ENCODE measurements around the gene AGBL4. TPM values are rescaled to one million over a fixed set of nuclear protein-coding genes. Genes with fewer than 3 reads are reported as not detected.

The AGBL4 gene
- total RNA-seq, 1 donor from 2014 or later = not detected

DNA sequence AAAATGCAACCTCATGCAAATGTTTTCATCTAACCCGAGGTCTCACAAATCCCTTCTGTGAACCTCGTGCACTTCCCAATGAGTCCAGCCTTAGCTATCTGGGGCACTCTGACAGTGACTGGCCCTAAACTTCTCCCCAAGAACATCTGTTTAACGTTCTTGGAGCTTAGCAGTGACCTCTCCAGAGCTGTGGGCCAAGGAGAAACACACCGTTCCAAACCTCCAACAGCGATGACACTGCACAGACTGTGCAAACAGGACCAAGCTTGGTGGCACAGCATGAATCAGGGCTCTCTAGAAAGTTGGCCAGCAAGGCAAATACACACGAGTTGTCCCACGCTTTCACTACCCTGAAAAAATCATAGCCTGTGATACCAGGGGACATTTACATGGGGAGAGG lies 1262.9 kb downstream of the AGBL4 start:
- DNase-seq (ENCODE audit: low spot score in 2 of 2) = no peak
- H3K9me3 ChIP-seq = no peaks in the 10 kb centered on the region
- intact Hi-C loops (cut with DNase I) = no loop called here
- TF ChIP-seq, protein P1, sequence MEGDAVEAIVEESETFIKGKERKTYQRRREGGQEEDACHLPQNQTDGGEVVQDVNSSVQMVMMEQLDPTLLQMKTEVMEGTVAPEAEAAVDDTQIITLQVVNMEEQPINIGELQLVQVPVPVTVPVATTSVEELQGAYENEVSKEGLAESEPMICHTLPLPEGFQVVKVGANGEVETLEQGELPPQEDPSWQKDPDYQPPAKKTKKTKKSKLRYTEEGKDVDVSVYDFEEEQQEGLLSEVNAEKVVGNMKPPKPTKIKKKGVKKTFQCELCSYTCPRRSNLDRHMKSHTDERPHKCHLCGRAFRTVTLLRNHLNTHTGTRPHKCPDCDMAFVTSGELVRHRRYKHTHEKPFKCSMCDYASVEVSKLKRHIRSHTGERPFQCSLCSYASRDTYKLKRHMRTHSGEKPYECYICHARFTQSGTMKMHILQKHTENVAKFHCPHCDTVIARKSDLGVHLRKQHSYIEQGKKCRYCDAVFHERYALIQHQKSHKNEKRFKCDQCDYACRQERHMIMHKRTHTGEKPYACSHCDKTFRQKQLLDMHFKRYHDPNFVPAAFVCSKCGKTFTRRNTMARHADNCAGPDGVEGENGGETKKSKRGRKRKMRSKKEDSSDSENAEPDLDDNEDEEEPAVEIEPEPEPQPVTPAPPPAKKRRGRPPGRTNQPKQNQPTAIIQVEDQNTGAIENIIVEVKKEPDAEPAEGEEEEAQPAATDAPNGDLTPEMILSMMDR (IDR thresholded peaks at IDR 0.05) = no peak
- H3K27ac ChIP-seq = peak overlapping the region in 1 of 2 donors; percentile 18
- H3K36me3 ChIP-seq = peaks cover 12 to 19% of the 10 kb centered on the region in 2 donors
- H3K27me3 ChIP-seq = no peaks in the 10 kb centered on the region
- peaks cover 0 to 10% of the 10 kb centered on the region in 2 donors for H3K4me1 ChIP-seq
- no peak overlapping the region for H3K4me3 ChIP-seq

DNA sequence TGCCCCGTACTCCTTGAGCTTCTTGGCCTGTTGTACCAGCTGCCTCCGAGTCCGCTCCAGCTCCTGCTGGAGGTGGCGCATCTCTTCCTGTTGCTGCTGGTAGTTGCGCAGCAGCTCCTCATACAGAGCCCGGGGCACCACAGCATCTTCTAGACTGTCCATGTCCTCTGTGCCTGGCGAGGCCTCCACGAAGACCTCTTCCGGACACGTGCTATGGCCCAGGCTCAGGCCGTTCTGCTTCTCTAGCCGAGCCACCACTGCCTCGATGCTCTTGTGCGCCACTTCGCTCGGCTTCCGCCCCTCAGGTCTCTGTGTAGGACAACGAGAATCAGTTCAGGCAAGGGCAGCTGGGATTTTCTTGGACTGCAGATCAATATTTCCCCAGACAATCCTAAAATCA lies 1264.8 kb downstream of the AGBL4 start:
- peaks cover 19 to 21% of the 10 kb centered on the region in 2 donors for H3K36me3 ChIP-seq
- TF ChIP-seq, protein P1 (IDR thresholded peaks at IDR 0.05) = no peak
- no peak overlapping the region for H3K4me3 ChIP-seq
- no peak for DNase-seq (ENCODE audit: low spot score in 2 of 2)
- intact Hi-C loops (cut with DNase I) = no loop called here
- H3K4me1 ChIP-seq = peaks cover 0 to 10% of the 10 kb centered on the region in 2 donors
- no peaks in the 10 kb centered on the region for H3K9me3 ChIP-seq
- H3K27me3 ChIP-seq = no peaks in the 10 kb centered on the region
- no peak overlapping the region for H3K27ac ChIP-seq

DNA sequence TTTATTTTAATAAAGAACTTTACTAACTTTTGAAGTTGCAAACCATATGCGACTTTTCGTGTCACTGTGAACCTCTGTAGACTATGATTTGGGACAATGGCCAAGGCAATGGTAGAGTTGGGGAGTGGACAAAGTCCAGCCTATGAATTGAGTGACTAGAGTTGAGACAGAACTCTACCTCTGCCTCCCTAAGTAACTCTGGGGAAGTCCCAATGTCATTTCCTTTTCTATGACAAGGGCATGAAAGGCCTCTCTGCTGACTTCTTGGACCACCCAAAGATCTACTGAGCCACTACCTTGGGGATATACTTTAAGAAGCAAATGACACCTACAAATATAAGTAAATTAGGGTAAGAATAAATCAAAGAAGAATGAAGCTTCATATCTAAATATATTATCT lies 1266.4 kb downstream of the AGBL4 start:
- intact Hi-C loops (cut with DNase I) = no loop called here

DNA sequence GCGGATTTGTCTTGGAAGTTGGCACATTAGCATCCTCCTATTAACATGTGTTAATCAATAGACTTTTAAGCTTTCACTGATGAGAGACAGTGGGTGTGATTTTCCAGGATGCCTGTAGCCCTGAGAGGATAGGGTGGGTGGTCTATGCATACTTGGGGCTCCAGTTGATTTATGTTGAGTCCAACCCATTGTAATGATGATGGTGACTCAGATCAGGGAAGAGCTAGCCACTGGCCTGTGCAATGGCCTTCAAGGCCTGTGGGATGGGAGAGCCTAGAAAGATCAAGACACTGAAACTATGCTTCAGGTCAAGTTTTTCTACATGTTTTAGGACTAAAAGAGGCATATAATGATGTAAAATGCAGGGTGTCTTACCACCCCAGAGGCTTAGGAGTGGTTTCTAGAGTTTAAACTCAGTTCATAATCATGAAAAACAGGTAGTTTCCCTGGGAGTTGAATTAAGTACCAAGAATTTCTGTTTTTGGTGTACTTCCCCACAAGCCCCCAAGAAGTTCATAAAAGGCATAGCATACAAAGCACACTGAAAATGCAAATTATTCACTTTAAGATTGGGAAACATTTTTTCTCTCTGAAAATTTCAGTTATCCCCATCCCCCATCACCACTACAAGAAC lies 1267.0 kb downstream of the AGBL4 start:
- Histone ChIP-seq H3K4me1 (peaks cover 0 to 8% of the 10 kb centered on the region in 2 donors), H3K9me3 (no peaks in the 10 kb centered on the region), H3K27ac (no peak overlapping the region), H3K36me3 (peaks cover 19 to 27% of the 10 kb centered on the region in 2 donors), H3K27me3 (no peaks in the 10 kb centered on the region), H3K4me3 (no peak overlapping the region)
- intact Hi-C loops (cut with DNase I) = no loop called here
- no peak for DNase-seq (ENCODE audit: low spot score in 2 of 2)
- TF ChIP-seq, protein P1 (IDR thresholded peaks at IDR 0.05) = no peak

More for the DNA sequence above, 1266.4 kb downstream of the AGBL4 start:
- Histone ChIP-seq H3K9me3 (no peaks in the 10 kb centered on the region), H3K4me1 (peaks cover 0 to 8% of the 10 kb centered on the region in 2 donors), H3K4me3 (no peak overlapping the region), H3K27me3 (no peaks in the 10 kb centered on the region), H3K36me3 (peaks cover 19 to 27% of the 10 kb centered on the region in 2 donors), H3K27ac (no peak overlapping the region)
- DNase-seq (ENCODE audit: low spot score in 2 of 2) = no peak
- TF ChIP-seq, protein P1 (IDR thresholded peaks at IDR 0.05) = no peak

DNA sequence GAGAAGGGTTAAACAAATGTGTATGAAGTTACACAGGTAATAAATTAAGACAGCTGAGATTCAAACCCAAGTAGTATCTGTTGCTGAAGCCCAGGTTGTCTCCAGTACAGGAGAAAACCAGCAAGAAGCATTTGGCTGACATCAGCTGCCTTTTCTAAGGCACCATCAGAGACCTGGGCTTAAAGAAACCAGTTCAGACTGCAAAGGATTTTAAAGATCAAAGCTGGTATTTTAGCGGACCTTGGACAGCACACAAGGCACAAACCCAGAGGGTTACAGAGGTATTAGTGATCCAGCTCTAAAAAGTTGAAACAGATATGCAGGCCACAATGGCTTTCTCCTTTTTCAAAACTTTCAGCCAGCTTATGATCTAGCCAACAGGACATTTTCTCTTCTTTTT lies 1270.5 kb downstream of the AGBL4 start:
- H3K36me3 ChIP-seq = peaks cover 9 to 26% of the 10 kb centered on the region in 2 donors
- intact Hi-C loops (cut with DNase I) = no loop called here

More for the DNA sequence above, 1270.5 kb downstream of the AGBL4 start:
- peaks cover 0 to 3% of the 10 kb centered on the region in 2 donors for H3K4me1 ChIP-seq
- no peak overlapping the region for H3K4me3 ChIP-seq
- no peak overlapping the region for H3K27ac ChIP-seq
- H3K9me3 ChIP-seq = no peaks in the 10 kb centered on the region
- H3K27me3 ChIP-seq = no peaks in the 10 kb centered on the region
- TF ChIP-seq, protein P1 (IDR thresholded peaks at IDR 0.05) = no peak
- no peak for DNase-seq (ENCODE audit: low spot score in 2 of 2)
